HG02938 (cell line): ENCODE results near the gene MED25.
"Not testable (repeated sequence)": the region's sequence is repeated elsewhere in the genome, so short reads cannot be mapped to it uniquely, and the experiment has no call there.

Experiments used
- ATAC-seq: cut with Tn5 transposase; IDR thresholded peaks from one replicate; pipeline ENCODE4 v1.9.1; 2021; ENCODE audit warnings: mild to moderate bottlenecking, moderate library complexity; ENCODE audit not compliant: unreplicated experiment

The MED25 gene

GRCh38 chr19:49812997-49813861 is 4.9 kb upstream of the MED25 start, which contains the start of gene FUZ:
FUZ (minus strand) TSS chr19:49813292; CDS start chr19:49813106, 186 bp downstream.
- peak; percentile 48 for ATAC-seq

DNA sequence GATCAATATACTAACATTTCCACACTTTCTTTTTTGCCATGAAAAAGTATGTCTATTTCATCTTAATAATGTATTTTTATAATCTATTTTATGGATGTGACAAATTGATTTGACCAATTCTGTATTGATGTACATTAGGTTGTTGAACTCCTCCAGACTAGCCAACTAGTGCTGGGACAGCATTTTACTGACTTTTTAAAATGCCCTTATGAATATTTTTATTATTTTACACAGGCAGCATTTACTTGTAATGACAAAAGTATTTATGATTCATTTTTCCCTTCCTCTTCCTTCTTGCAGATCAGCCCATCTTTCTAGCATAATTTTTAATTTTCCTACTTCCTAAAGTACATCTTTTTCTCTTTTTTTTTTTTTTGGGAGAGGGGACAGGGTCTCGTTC is 4.1 kb upstream of the MED25 start:
- no peak for ATAC-seq

DNA sequence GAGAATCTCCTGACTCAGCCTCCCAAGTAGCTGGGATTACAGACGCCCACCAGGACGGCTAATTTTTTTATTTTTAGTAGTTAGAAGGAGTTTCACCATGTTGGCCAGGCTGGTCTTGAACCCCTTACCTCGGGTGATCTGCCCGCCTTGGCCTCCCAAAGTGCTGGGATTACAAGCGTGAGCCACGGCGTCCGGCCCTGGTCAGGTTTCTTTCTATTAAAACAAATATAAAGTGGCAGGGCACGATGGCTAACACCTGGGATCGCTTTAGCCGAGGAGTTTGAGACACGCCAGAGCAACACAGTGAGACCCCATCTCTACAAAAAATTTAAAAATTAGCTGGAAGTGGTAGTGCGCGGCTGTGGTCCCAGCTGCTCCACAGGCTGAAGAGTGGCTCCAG is 1.5 kb upstream of the MED25 start:
- ATAC-seq = no peak

- ATAC-seq = no peak
Measured at GRCh38 chr19:49818649-49819370, 721 bp downstream of the MED25 start.

- not testable (repeated sequence) for ATAC-seq
Measured at GRCh38 chr19:49819452-49820115, 1.5 kb downstream of the MED25 start.

DNA sequence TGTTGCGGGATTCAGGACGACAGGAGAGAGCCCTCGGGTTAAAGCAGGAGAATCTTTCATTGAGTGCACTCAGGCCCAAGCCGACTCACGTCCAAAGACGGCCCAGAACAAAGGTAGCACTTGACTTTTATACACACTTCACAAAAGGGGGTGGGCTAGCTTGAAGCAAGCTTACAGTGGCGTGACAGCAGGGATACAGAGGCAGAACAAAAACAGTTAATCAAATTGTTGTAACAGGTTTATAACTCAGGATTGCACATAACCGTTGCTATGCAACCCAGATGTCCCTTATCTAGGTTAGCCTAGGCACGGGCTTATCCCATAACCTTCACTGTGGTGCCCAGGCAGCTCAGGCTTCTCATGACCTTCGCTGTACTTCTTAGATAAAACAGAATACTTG is 2.0 kb downstream of the MED25 start:
- no peak for ATAC-seq

DNA sequence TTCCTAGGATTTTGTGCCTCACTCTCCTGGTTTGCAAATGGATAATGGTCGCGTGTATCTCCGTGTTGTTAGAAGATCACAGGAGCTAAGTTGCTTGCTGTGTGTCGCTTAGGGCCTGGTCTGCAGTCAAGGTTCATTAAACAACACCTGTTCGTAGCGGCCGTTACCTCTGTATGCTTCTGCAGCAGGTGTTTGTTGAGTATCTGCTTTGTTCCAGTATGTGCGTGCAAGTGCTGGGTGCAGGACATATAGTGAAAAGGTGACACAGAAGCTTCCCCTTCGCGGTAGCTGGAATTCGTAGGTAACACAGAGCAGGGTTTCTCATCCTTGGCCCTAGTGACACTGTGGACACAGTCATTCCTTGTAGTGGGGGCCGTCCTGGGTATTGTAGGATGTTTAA is 5.4 kb downstream of the MED25 start:
- no peak for ATAC-seq

GRCh38 chr19:49824662-49825061 is 6.6 kb downstream of the MED25 start:
- no peak for ATAC-seq

GRCh38 chr19:49827034-49827433 is 8.9 kb downstream of the MED25 start:
- no peak for ATAC-seq

DNA sequence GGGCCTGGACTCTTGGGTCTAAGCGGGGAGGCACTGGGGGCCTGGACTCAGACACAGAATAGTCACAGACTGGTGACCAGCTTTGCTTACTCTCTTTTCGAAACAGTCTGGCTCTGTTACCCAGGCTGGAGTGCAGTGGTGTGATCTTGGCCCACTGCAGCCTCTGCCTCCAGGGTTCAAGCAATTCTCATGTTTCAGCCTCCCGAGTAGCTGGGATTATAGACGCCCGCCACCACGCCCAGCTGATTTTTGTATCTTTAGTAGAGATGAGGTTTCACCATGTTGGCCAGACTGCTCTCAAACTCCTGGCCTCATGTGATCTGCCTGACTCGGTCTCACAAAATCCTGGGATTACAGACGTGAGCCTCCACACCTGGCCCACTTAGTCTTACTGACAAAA is 11.1 kb downstream of the MED25 start:
- ATAC-seq = no peak

DNA sequence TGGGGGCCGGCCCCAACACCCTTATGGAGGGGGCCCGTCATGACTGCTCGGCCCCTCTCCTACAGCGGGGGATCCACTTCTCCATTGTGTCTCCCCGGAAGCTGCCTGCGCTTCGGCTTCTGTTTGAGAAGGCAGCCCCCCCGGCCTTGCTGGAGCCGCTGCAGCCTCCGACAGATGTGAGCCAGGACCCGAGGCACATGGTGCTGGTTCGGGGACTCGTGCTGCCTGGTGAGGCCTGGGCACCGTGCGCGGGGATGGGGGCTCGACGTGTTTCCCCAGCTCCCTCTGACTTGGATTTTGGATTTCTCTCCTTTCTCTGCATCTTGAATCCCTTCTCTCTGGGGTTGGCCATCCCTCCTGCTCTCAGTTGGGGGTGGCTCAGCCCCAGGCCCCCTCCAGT is 11.6 kb downstream of the MED25 start:
- no peak for ATAC-seq

DNA sequence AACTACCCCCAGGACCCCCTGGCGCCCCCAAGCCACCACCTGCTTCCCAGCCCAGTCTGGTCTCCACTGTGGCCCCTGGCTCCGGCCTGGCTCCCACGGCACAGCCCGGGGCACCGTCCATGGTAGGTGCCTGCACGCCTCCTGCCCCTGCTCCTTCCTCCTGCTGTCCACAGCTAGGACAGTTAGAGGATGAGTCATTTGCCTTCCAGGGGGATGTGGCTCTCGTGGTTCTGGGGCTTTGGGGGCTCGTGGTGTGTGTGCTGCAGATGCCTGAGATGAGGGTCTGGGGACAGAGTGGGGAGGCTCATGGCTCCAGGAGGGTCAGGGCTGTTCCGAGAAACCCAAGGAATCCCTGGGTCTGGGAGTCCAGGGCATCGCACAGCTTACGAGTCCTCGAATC is 12.7 kb downstream of the MED25 start:
- ATAC-seq = no peak

DNA sequence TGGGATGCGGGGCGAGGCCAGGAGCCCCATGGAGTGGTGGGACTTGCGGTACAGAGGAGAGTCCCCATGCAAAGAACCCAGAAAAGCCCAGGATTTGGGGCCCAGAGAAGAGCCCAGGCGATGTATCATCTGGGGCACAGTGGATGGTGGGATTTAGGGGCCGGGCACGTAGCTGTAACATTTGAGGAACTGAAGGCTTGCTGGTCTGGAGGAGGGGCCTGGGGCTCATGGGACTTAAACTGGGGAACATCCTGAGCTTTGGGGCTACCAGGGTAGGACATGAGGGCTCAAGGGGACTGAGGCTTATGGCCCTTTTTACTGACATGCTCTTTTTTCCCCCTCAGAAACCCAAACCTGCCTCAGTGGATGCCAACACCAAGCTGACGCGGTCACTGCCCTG is 13.5 kb downstream of the MED25 start:
- no peak for ATAC-seq

- ATAC-seq = no peak
Measured at GRCh38 chr19:49832556-49832955, 14.5 kb downstream of the MED25 start.

DNA sequence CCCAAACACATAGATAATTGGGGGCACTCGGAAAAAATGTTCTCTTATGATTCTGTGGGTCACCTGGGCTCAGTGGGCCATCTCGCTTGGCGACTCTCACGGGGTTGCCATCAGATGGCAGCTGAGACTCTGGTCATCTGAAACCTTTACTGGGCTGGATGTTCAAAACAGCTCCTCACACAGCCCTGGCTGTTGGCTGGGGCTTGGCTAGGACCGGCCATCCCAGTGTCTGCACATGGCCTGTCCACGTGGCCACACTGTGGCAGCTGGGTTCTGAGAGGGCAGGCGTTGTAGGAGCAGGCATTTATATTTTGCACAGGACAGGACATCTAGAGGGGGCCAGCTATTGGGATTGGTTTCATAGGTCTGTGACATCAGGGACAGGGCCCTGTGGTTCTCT is 15.5 kb downstream of the MED25 start:
- no peak for ATAC-seq

DNA sequence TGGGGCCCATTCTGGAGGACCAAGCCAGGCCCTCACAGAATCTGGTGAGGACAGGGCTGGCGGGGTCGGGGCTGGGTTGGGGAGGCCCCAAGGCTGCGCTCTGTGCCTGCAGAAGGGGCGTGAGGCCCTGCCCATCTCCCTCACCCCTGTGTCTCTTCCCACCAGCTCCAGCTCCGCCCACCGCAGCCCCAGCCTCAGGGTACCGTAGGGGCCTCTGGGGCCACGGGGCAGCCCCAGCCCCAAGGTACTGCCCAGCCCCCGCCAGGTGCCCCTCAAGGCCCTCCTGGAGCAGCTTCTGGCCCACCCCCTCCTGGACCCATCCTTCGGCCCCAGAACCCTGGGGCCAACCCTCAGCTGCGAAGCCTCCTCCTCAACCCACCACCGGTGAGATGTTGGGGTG is 17.5 kb downstream of the MED25 start:
- no peak for ATAC-seq

DNA sequence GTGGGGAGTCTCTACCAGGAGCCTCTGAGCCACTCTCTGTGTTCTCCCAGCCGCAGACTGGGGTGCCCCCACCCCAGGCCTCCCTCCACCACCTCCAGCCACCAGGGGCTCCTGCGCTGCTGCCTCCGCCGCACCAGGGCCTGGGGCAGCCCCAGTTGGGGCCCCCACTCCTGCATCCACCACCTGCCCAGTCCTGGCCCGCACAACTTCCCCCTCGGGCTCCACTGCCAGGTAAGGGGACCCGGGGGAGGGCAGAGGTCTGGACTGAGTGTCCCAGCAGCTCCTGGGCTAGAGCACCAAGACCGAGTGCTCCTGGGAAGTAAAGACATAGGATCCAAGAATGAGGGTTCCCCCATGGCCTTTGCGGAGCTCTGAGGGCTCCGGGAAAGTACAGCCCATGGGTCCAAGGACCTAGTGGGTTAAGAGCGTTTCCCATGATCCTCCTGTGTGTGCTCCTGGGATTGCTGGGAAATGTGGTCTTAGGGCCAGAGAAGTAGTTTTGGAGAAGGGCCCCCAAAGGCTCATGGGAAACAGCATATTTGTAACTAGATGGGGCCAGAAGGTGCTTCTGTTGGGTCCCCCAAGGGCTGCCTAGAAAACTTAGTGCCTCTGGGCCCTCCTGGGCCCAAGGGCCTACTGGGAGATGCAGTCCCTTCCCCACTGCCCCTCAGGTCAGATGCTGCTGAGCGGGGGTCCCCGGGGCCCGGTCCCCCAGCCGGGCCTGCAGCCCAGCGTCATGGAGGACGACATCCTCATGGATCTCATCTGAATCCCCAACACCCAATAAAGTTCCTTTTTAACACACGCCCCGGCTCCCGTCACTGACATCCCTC is 18.3 kb downstream of the MED25 start:
- no peak for ATAC-seq

- ATAC-seq = no peak
Measured at GRCh38 chr19:49837009-49837310, 18.9 kb downstream of the MED25 start.

DNA sequence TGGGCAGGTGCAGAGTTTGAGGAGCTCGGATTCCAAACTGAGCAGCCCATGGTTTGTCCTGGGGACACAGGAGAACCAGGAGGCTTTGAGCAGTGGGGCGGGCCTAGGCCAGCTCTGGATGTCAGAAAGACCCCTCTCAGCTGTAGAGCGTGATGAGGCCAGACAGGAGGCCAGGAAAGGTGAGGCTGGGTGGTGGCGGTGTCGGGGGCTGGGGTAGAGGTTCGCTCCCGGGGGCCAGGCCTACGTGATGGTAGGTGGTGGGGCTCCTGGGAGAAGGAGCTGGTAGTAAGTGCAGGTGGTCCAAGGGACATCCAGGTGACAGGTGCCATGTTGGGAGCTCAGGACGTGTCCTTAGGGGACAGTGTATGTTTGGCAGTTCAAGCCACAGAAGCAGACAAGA is 19.3 kb downstream of the MED25 start:
- no peak for ATAC-seq

- no peak for ATAC-seq
Measured at GRCh38 chr19:49838885-49839588, 20.9 kb downstream of the MED25 start.
